Spleen (tissue), 7 donors: ENCODE results near the gene ADGRE2.

Source experiments
- POLR2AphosphoS5 ChIP-seq, 3 donors: sonication (generic); formaldehyde crosslinking; IDR thresholded peaks; one replicate each; pipeline ENCODE4 v1.5.1; 2017; ENCODE audit warnings: antibody characterized with exemption in 3 of 3
- TF ChIP-seq, protein P1 (sequence below), 11 experiments: fragments of 200-600 bp in 7 of 11; fragments of 450-650 bp in 4 of 11; sonication (generic) in 4 of 11; IDR thresholded peaks in 8 of 11; conservative IDR thresholded peaks in 3 of 11; 1 replicate in 7 of 11; 2 replicates in 4 of 11; pipeline versions ENCODE4 v1.4.0 to v1.8.0; 2016 to 2021; ENCODE audit warnings: antibody characterized with exemption in 11 of 11, inconsistent platforms in 4 of 11, mild to moderate bottlenecking in 1 of 11
- donor health status: DM: no; HTN: no; CAD: no; lungs with moderate emphysema.
- donor health status: DM: no; HTN: no; CAD: no.
- donor health status: DM: no; HTN: no; CAD: no.

GRCh38 chr19:14774373-14774772, 4.0 kb downstream of the ADGRE2 start:
- TF ChIP-seq, protein P1, sequence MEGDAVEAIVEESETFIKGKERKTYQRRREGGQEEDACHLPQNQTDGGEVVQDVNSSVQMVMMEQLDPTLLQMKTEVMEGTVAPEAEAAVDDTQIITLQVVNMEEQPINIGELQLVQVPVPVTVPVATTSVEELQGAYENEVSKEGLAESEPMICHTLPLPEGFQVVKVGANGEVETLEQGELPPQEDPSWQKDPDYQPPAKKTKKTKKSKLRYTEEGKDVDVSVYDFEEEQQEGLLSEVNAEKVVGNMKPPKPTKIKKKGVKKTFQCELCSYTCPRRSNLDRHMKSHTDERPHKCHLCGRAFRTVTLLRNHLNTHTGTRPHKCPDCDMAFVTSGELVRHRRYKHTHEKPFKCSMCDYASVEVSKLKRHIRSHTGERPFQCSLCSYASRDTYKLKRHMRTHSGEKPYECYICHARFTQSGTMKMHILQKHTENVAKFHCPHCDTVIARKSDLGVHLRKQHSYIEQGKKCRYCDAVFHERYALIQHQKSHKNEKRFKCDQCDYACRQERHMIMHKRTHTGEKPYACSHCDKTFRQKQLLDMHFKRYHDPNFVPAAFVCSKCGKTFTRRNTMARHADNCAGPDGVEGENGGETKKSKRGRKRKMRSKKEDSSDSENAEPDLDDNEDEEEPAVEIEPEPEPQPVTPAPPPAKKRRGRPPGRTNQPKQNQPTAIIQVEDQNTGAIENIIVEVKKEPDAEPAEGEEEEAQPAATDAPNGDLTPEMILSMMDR (IDR thresholded peaks at IDR 0.05 in 8 of 11, conservative IDR thresholded peaks at IDR 0.05 in 3 of 11) = no peak
- no peak for TF ChIP-seq POLR2AphosphoS5 (IDR thresholded peaks at IDR 0.05)
